GM12872 (cell line): ENCODE measurements around the gene NUTF2.
A peak's percentile ranks its signal among the peaks of the same experiment; 100 is the strongest.

Experiments used
- CTCF ChIP-seq: IDR thresholded peaks from 3 replicates; pipeline ENCODE4 v1.5.1; 2011; ENCODE audit warnings: low read depth, mild to moderate bottlenecking, low read length, moderate library complexity; ENCODE audit not compliant: insufficient read depth

Gene NUTF2

DNA sequence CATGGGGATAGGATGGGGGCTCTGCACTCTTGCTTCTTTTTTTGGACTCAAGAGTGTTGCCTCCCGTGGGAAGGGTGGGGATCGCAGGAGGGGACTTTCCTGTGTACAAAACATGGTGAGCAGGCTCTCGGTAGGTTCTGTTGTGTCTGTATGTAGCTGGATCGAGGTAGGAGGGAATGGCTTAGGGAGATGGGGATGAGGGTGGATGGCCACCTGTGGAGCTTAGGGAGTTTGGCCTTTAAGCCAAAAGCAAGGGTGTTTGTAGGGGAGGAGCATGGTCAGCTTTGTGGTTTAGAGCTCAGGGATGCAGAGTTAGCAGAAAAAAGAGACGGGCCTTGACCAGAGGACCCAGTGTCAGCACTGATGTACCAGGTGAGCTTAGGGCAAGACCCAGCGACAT, 15.1 kb downstream of the NUTF2 start:
- no peak for TF ChIP-seq CTCF

DNA sequence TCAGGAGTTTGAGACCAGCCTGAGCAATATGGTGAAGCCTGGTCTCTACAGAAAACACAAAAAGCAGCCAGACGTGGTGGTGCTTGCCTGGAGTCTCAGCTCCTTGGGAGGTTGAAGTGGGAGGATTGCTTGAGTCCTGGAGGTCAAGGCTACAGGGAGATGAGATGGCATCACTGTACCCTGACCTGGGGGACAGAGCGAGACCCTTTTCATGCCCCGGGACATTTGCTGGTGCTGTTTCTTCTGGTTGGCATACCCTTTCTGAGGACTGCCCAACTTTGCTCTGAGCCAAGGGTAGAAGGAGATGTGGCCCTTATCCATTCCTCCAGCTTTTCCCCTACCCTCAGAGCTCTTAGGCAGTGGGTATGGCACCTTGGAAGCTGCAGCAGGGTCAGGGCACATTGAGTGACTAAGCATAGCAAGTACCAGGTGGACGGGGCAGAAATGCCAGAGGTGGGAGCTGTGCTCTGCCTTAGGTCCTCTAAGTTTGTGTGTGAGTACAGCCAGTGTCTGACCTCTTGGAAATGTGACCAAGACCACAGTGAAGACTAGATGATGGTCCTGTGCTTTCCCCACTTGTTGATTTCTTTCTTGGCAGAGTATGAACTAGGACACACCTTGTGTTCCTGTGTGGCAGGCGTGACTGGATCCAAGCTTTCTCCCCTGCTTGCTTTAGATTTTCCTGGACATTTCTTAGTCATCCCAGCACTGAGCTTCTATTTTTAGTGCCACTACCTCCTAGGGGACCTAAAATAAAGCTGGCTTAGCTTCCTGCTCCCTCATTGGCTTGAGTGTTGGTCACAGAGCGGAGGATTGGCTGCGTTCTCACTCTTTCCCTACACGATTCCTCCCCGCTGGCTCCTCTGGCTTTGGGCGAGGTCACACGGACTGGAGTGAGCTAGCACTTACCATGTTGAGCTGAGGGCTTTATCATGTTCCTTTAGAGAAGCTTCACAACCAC, 16.2 kb downstream of the NUTF2 start:
- TF ChIP-seq CTCF: no peak

GRCh38 chr16:67864594-67864993, 17.9 kb downstream of the NUTF2 start:
- no peak for TF ChIP-seq CTCF

GRCh38 chr16:67865318-67865717, 18.6 kb downstream of the NUTF2 start:
- peak; percentile 60 for TF ChIP-seq CTCF

DNA sequence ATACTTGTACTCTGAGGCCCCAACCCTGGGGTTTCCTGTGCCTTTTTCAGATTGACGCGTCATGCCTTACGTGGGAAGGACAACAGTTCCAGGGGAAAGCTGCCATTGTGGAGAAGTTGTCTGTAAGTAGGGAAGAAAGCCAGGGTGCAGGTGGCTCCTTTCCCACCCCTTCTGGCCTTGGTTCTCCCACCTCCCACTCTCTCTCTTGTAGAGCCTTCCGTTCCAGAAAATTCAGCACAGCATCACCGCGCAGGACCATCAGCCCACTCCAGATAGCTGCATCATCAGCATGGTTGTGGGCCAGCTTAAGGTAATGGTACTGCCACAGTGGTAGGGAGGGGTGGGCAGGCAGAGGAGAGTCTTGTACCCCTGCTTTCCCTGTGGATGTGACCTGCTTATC, 21.6 kb downstream of the NUTF2 start:
- TF ChIP-seq CTCF: no peak

DNA sequence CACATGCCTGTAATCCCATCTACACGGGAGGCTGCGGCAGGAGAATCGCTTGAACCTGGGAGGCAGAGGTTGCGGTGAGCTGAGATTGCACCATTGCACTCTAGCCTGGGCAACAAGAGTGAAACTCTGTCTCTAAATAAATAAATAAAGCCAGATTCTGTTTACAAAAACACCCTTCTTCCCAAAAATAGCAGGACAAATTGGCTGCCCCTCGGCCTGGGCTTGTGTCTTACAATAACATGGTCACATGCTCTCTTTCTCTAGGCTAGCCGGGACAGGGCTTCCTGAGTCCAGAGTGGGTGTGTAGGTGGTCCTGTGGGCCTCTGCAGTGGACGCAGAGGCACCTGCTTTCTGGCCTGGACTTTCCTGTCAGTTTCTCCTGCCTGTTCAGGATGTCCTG, 22.9 kb downstream of the NUTF2 start:
- no peak for TF ChIP-seq CTCF

DNA sequence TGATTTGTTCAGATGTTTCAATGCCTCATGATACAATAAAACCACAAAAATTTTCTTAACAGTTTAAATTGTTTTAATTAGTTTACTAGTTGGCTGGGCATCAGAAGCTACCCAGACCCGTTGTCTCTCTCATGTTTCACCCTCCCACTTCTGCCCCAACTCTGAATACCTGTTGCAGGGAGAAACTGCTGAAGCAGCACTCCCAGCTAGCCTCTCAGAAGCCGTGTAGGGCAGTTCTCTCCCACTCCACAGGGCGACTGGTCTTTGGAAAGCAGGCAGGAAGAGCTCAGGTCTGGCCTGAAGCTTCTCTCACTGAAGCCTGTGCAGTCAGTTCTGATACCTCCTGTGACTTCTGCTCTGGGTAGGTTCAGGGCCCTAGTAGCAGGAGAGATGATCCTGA, 24.5 kb downstream of the NUTF2 start:
- no peak for TF ChIP-seq CTCF
